ENCODE results near the gene MARCHF4. TPM values are rescaled to one million over a fixed set of nuclear protein-coding genes. Genes with fewer than 3 reads are reported as not detected.

Gene MARCHF4
- total and polyA plus RNA-seq, 2 of the 8 experiments (the other 6 are each of a cell fraction or from before 2014, with no cell fraction given) = 1.9 to 2.9 TPM

GRCh38 chr2:216351172-216351925 lies 20.9 kb downstream of the MARCHF4 start:
- H2BK12ac ChIP-seq (ENCODE audit: low read depth, low read length) = no peak overlapping the region
- DNase-seq (ENCODE audit: low read depth in 1 of 2, low spot score in 2 of 2) = peak in 1 of 2 experiments; percentile 17
- ChIA-PET POLR2A (ENCODE audit: partially characterized antibody) (interaction anchor here (1.4 kb wide), 1 partner anchor 12 kb away, joined by 5 read pairs; no protein-coding TSS in a partner anchor), CTCF (ENCODE audit: partially characterized antibody) (interaction anchor here (0.8 to 2.0 kb wide), 6 partner anchors 11 to 825 kb away, joined by 3 to 5 read pairs (median 4); no protein-coding TSS in a partner anchor)
- 0 out of 2 replicates have a peak overlapping the region, but pooled peaks have one; percentile 83 for H2BK15ac ChIP-seq (ENCODE audit: low read length)
- H2BK120ac ChIP-seq (replicated peaks; ENCODE audit: low read depth, low read length) = no peak overlapping the region
- H3K23me2 ChIP-seq (ENCODE audit: low read depth, low read length) = peaks cover 4% of the 10 kb centered on the region; the same call in 1 of the 2 replicates
- H4K91ac ChIP-seq (replicated peaks; ENCODE audit: insufficient read length, low read length) = no peak overlapping the region
- no peaks in the 10 kb centered on the region for H3K79me1 ChIP-seq (ENCODE audit: low read depth, low read length)
- H3K27ac ChIP-seq (ENCODE audit: low read depth, low read length) = no peak overlapping the region
- H3K36me3 ChIP-seq (ENCODE audit: control insufficient read depth in 2 of 4, insufficient read depth in 4 of 4, low read length in 3 of 4) = no peaks in the 10 kb centered on the region
- H4K5ac ChIP-seq (ENCODE audit: insufficient read length, low read depth, low read length) = no peak overlapping the region
- H3K56ac ChIP-seq (replicated peaks; ENCODE audit: insufficient read length, low read depth, low read length) = no peak overlapping the region
- H2AK5ac ChIP-seq (ENCODE audit: low read depth, low read length) = no peak overlapping the region
- no peak overlapping the region for H3K9ac ChIP-seq (replicated peaks in 1 of 4; ENCODE audit: extremely low read depth in 1 of 4, low read depth in 3 of 4, low read length in 3 of 4)
- H4K20me1 ChIP-seq (replicated peaks in 1 of 2; ENCODE audit: control insufficient read depth in 1 of 2, insufficient read depth in 2 of 2, low read length in 2 of 2) = no peaks in the 10 kb centered on the region
- H2BK5ac ChIP-seq (ENCODE audit: low read depth, low read length) = no peak overlapping the region
- H3K4me2 ChIP-seq (ENCODE audit: insufficient read depth in 1 of 2, low read depth in 2 of 2, low read length in 2 of 2) = no peak overlapping the region
- H3K79me2 ChIP-seq (ENCODE audit: control insufficient read depth in 1 of 2, insufficient read depth in 2 of 2, low read length in 2 of 2) = no peaks in the 10 kb centered on the region
- no peak for FAIRE-seq
- no peak overlapping the region for H3K4me3 ChIP-seq (ENCODE audit: extremely low read depth in 1 of 4, insufficient read depth in 2 of 4, low read depth in 3 of 4, low read length in 4 of 4)
- H2AFZ ChIP-seq (ENCODE audit: low read length) = no peak overlapping the region
- no peak overlapping the region for H3K4ac ChIP-seq (replicated peaks; ENCODE audit: insufficient read length, low read depth, low read length)
- no peak overlapping the region for H3K18ac ChIP-seq (ENCODE audit: extremely low read depth, low read length)
- H2BK20ac ChIP-seq (ENCODE audit: low read length) = no peak overlapping the region; the same call in 1 of the 2 replicates
- H3K9me3 ChIP-seq (ENCODE audit: insufficient read depth in 2 of 2, low read depth in 1 of 2, low read length in 1 of 2) = no peaks in the 10 kb centered on the region
- H3K14ac ChIP-seq (ENCODE audit: insufficient read length) = no peak overlapping the region
- H3K27me3 ChIP-seq (replicated peaks in 1 of 4; ENCODE audit: control insufficient read depth in 3 of 4, extremely low read depth in 1 of 4, insufficient read depth in 3 of 4, low read length in 3 of 4) = no peaks in the 10 kb centered on the region
- H3K23ac ChIP-seq (ENCODE audit: insufficient read length) = no peak overlapping the region
- WGBS, 2 experiments (ENCODE audit: extremely low coverage in 1 of 2, insufficient coverage in 1 of 2, insufficient read length in 1 of 2, insufficient replicate concordance in 2 of 2, low coverage in 1 of 2, low lambda C conversion rate in 2 of 2, missing lambda C conversion rate in 1 of 2) = 88% methylated on average over 5 of the region's 5 CpGs; no CpG with 5 or more reads in 1 of the 2 experiments
- peaks cover 5 to 20% (median 13%) of the 10 kb centered on the region in 4 experiments for H3K4me1 ChIP-seq (replicated peaks in 1 of 4; ENCODE audit: control insufficient read depth in 3 of 4, insufficient read depth in 4 of 4, low read length in 3 of 4)
- no peak overlapping the region for H4K8ac ChIP-seq (ENCODE audit: extremely low read depth, insufficient read depth, low read length)
- TF ChIP-seq, protein P1, sequence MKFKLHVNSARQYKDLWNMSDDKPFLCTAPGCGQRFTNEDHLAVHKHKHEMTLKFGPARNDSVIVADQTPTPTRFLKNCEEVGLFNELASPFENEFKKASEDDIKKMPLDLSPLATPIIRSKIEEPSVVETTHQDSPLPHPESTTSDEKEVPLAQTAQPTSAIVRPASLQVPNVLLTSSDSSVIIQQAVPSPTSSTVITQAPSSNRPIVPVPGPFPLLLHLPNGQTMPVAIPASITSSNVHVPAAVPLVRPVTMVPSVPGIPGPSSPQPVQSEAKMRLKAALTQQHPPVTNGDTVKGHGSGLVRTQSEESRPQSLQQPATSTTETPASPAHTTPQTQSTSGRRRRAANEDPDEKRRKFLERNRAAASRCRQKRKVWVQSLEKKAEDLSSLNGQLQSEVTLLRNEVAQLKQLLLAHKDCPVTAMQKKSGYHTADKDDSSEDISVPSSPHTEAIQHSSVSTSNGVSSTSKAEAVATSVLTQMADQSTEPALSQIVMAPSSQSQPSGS (IDR thresholded peaks at IDR 0.05; ENCODE audit: low read length) = no peak
- no peak for TF ChIP-seq SUZ12 (IDR thresholded peaks at IDR 0.05; ENCODE audit: low read length)
- TF ChIP-seq NRF1 (IDR thresholded peaks at IDR 0.05; ENCODE audit: low read depth, low read length) = no peak
- no peak for TF ChIP-seq SP1 (IDR thresholded peaks at IDR 0.05; ENCODE audit: low read depth, low read length)
- no peak for TF ChIP-seq GTF2F1 (IDR thresholded peaks at IDR 0.05; ENCODE audit: borderline replicate concordance, low read depth, low read length)
- TF ChIP-seq EGR1 (IDR thresholded peaks at IDR 0.05; ENCODE audit: borderline replicate concordance, low read depth, low read length) = no peak
- no peak for TF ChIP-seq PHF8 (conservative IDR thresholded peaks at IDR 0.05; ENCODE audit: low read depth, low read length)
- TF ChIP-seq SP2 (IDR thresholded peaks at IDR 0.05; ENCODE audit: low read length) = no peak
- no peak for TF ChIP-seq SRF (IDR thresholded peaks at IDR 0.05; ENCODE audit: low read depth, low read length)
- no peak for TF ChIP-seq JUND (IDR thresholded peaks at IDR 0.05; ENCODE audit: low read length)
- no peak for TF ChIP-seq CBX8 (IDR thresholded peaks at IDR 0.05; ENCODE audit: borderline replicate concordance, low read depth, low read length)

All from H1 (cell line).